ENCODE results near the gene UTF1.

DNA sequence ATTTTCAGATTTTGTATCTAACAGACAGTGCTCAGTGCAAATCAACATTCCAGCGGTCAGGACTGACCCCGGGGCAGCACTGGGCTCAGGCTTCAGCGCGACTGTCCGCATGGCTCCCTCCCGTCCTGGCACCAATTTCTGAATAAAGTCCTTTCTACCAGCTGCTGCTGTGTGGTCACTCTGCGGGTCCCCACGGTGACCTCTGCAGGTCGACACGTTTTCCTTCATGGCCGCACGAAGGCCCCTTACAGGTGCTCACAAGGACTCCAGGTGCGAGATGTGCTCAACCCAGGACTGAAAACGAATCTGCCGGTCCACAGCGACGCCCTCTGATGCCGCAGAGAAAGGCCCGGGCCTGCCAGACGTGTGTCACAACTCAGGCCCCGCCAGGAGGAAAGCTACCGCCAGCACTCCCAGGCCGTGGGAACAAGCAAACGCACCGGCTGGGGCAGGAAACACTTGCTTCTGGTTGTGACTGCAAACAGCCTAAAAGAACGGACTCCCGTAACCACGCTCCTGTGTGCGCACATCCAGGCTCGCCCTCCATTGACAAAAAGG, 3.7 kb upstream of the UTF1 start:
- no peak for TF ChIP-seq KLF7 (tag by site-specific recombination; IDR thresholded peaks at IDR 0.05; ENCODE audit: borderline replicate concordance)
- TF ChIP-seq, protein P1, sequence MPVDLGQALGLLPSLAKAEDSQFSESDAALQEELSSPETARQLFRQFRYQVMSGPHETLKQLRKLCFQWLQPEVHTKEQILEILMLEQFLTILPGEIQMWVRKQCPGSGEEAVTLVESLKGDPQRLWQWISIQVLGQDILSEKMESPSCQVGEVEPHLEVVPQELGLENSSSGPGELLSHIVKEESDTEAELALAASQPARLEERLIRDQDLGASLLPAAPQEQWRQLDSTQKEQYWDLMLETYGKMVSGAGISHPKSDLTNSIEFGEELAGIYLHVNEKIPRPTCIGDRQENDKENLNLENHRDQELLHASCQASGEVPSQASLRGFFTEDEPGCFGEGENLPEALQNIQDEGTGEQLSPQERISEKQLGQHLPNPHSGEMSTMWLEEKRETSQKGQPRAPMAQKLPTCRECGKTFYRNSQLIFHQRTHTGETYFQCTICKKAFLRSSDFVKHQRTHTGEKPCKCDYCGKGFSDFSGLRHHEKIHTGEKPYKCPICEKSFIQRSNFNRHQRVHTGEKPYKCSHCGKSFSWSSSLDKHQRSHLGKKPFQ (tag by site-specific recombination; IDR thresholded peaks at IDR 0.05), result no peak
- TF ChIP-seq RBAK (tag by site-specific recombination; IDR thresholded peaks at IDR 0.05), result no peak
- TF ChIP-seq YY1 (tag by site-specific recombination; IDR thresholded peaks at IDR 0.05), result no peak
